HG02759 (cell line): ENCODE results near the gene ASB2.

Experiments
- ATAC-seq: cut with Tn5 transposase; IDR thresholded peaks from one replicate; pipeline ENCODE4 v1.9.1; 2021; ENCODE audit warnings: mild to moderate bottlenecking, moderate library complexity; ENCODE audit not compliant: unreplicated experiment

ASB2 gene

GRCh38 chr14:93950948-93951634 lies 25.3 kb downstream of the ASB2 start:
- no peak for ATAC-seq

GRCh38 chr14:93949511-93950075 lies 26.8 kb downstream of the ASB2 start:
- ATAC-seq, result no peak

GRCh38 chr14:93947282-93947681 lies 29.1 kb downstream of the ASB2 start:
- ATAC-seq, result no peak

- ATAC-seq, result no peak
Observed at GRCh38 chr14:93946541-93947090, 29.8 kb downstream of the ASB2 start.

GRCh38 chr14:93946104-93946503 lies 30.3 kb downstream of the ASB2 start:
- ATAC-seq, result no peak

- ATAC-seq, result no peak
Observed at GRCh38 chr14:93945070-93945399, 31.3 kb downstream of the ASB2 start.

GRCh38 chr14:93944348-93945069 lies 31.9 kb downstream of the ASB2 start:
- ATAC-seq, result no peak

- ATAC-seq, result no peak
Observed at GRCh38 chr14:93943930-93944329, 32.4 kb downstream of the ASB2 start.

- no peak for ATAC-seq
Observed at GRCh38 chr14:93943052-93943451, 33.3 kb downstream of the ASB2 start.

GRCh38 chr14:93941293-93941910 lies 35.0 kb downstream of the ASB2 start:
- no peak for ATAC-seq

- no peak for ATAC-seq
Observed at GRCh38 chr14:93940437-93940836, 35.9 kb downstream of the ASB2 start.

- ATAC-seq, result peak; percentile 92
Observed at GRCh38 chr14:93939304-93940229, 36.8 kb downstream of the ASB2 start.

- ATAC-seq, result no peak
Observed at GRCh38 chr14:93938751-93939303, 37.5 kb downstream of the ASB2 start.

GRCh38 chr14:93937519-93937918 lies 38.9 kb downstream of the ASB2 start:
- ATAC-seq, result no peak

- ATAC-seq, result no peak
Observed at GRCh38 chr14:93936926-93937325, 39.4 kb downstream of the ASB2 start.

- no peak for ATAC-seq
Observed at GRCh38 chr14:93936245-93936644, 40.1 kb downstream of the ASB2 start.

- ATAC-seq, result no peak
Observed at GRCh38 chr14:93935213-93935612, 41.2 kb downstream of the ASB2 start.

GRCh38 chr14:93932642-93933041 lies 43.7 kb downstream of the ASB2 start:
- no peak for ATAC-seq

GRCh38 chr14:93930989-93931307 lies 45.4 kb downstream of the ASB2 start:
- no peak for ATAC-seq

- ATAC-seq, result no peak
Observed at GRCh38 chr14:93930296-93930988, 45.9 kb downstream of the ASB2 start.
